ENCODE data around the gene GPC6. TPM values are rescaled to one million over a fixed set of nuclear protein-coding genes. Genes with fewer than 3 reads are reported as not detected.

Gene GPC6
- total RNA-seq, 1 donor from 2014 or later, result 18.7 TPM

GRCh38 chr13:93903909-93904308 lies 677.3 kb downstream of the GPC6 start:
- no peak overlapping the region for H3K4me3 ChIP-seq (ENCODE audit: low read depth, low read length)
- no peak for TF ChIP-seq CTCF (conservative IDR thresholded peaks at IDR 0.05; ENCODE audit: low read depth, low read length)
- no peak for DNase-seq (ENCODE audit: low read depth)

DNA sequence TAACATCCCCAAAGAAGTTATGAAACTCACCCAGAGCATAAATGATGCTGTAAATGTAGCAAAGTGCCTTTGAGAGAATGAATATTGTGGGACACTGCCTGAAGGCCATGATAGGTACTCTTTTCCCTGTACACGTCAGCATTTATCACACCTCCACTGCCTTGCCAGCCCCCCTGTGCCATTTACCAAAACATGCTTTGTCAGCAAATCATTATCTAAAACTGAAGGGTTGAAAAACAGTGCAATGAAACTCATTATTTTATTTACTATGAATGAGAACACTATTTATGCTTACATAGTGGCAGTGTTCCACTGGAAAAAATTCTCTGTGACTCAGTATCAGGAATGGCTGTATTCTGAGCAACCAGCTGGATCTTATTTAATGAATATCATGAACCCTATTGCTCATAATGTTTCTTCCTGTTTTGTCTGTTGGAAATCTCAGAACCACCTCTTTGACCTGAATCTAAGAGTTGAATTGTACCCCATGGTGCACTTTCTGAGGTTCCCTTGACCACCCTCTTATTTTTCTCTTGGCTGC lies 688.7 kb downstream of the GPC6 start:
- TF ChIP-seq CTCF (conservative IDR thresholded peaks at IDR 0.05; ENCODE audit: low read depth, low read length), result no peak
- no peak overlapping the region for H3K4me3 ChIP-seq (ENCODE audit: low read depth, low read length)
- no peak for DNase-seq (ENCODE audit: low read depth)

DNA sequence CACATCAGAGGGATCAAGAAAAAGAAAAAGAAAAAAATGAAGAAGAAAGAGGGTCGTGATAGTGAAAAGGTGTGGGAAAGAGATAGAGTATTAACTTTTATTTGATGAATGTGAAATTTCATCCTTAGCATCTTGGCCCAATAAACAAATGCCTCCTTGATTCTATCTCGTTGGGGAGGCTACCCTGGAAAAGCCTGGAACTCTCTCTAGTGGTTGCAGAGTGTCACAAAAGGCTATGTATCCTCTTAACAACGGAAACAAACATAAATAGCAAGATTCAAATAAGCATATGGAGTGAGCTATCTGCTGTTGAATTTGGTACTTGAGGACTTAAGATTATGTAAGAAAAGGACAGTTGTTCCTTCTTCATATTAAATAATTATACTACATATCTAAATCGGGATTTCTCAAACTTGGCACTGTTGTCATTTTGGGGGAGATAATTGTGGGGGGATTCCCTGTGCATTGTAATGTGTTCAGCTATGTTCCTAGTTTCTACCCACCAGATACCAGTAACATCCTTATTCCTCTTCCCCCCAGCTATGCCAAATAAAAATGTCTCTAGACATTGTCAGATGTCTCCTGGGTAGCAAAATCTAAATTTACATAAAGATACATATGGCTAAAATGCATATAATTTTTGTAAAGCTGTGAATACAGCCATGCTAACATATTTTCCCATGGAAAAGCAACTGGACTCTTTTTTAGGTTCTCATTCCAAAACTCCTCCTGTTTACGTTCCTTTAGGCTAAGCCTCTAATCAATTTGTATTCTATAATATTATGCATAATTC lies 695.7 kb downstream of the GPC6 start:
- no peak overlapping the region for H3K4me3 ChIP-seq (ENCODE audit: low read depth, low read length)
- no peak for DNase-seq (ENCODE audit: low read depth)
- peak; percentile 7 for TF ChIP-seq CTCF (conservative IDR thresholded peaks at IDR 0.05; ENCODE audit: low read depth, low read length)

DNA sequence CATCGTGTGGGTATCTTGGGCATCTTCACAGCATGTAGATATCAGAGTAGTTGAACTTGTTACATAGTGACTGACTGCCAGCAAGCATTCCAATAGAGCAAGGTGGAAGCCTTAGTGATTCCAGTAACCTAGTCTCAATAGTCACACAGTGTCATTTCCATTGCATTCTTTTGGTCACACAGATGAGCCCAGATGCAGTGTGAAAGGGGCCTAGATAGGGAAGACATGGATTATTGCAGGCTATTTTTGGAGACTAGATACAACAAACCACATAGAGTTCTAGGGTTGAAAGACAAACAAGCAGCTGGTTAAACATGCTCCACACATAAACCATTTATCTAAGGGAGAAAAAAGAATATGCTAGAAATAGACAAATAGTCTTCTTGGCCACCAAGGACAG lies 699.4 kb downstream of the GPC6 start:
- no peak overlapping the region for H3K4me3 ChIP-seq (ENCODE audit: low read depth, low read length)
- TF ChIP-seq CTCF (conservative IDR thresholded peaks at IDR 0.05; ENCODE audit: low read depth, low read length), result no peak
- DNase-seq (ENCODE audit: low read depth), result no peak

GRCh38 chr13:93926425-93926824 lies 699.8 kb downstream of the GPC6 start:
- H3K4me3 ChIP-seq (ENCODE audit: low read depth, low read length), result no peak overlapping the region
- DNase-seq (ENCODE audit: low read depth), result no peak
- no peak for TF ChIP-seq CTCF (conservative IDR thresholded peaks at IDR 0.05; ENCODE audit: low read depth, low read length)

- DNase-seq (ENCODE audit: low read depth), result no peak
- no peak for TF ChIP-seq CTCF (conservative IDR thresholded peaks at IDR 0.05; ENCODE audit: low read depth, low read length)
- no peak overlapping the region for H3K4me3 ChIP-seq (ENCODE audit: low read depth, low read length)
Observed at GRCh38 chr13:93927431-93927830, 700.8 kb downstream of the GPC6 start.

GRCh38 chr13:93932901-93933300 lies 706.3 kb downstream of the GPC6 start:
- TF ChIP-seq CTCF (conservative IDR thresholded peaks at IDR 0.05; ENCODE audit: low read depth, low read length), result no peak
- no peak for DNase-seq (ENCODE audit: low read depth)
- no peak overlapping the region for H3K4me3 ChIP-seq (ENCODE audit: low read depth, low read length)

Measured in epithelial cell of proximal tubule (primary cell).